Measurements from ENCODE around the gene PCP2. TPM values are rescaled to one million over a fixed set of nuclear protein-coding genes. Genes with fewer than 3 reads are reported as not detected.
A peak's percentile ranks its signal among the peaks of the same experiment; 100 is the strongest.

PCP2 gene
- not detected for polyA plus RNA-seq (2013, experiment 1 of 2; ENCODE audit: insufficient read length)
- not detected for polyA plus RNA-seq (2013, experiment 2 of 2; ENCODE audit: insufficient read length)

GRCh38 chr19:7633698-7634097, at the start of gene PCP2:
Gene PCP2 (minus strand): TSS chr19:7633719. CDS start chr19:7633457, 262 bp downstream.
- no peak for DNase-seq

- DNase-seq: no peak
These were observed 48.8 kb upstream of the PCP2 start for GRCh38 chr19:7682175-7682855.

DNA sequence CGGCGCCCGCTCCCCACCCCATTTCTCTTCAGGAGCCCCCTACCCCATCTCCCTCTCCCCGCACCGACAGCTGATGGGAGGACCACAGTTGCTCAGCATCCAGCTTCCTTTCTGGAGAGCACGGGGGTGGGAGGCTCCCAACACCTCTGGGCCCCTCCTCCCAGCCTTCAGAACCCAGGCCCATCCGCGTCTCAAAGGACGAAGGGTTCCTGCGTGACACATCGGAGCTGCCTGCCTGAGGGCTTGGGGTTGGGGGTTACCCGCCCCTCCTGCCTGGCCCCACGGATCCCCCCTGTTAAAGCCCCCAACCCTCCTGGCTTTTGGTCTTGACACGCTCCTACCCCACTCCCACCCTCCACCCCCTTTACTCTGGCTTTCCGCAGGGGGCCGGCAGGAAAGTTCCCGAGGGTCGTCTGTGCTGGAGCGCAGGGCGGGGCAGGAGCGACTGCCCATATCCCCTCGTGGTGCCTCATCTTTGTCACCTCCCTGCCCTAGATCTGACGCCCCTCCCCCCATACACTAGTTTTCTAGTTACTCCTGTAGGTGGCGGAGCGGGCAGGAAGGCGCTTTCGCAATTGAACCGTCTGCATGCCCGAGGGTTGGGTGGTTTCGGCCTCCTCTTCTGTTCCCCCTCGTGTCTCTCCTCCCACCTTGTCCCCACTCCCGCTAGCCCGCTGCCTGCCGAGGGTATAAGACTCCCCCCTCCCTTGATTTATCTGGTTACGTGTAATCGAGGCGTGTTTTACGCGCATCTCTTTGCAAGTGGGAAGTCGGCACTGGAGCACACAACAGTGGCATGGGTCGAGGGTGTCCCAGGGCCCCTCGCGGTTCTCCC, 48.0 kb upstream of the PCP2 start:
- DNase-seq: peak; percentile 83

DNA sequence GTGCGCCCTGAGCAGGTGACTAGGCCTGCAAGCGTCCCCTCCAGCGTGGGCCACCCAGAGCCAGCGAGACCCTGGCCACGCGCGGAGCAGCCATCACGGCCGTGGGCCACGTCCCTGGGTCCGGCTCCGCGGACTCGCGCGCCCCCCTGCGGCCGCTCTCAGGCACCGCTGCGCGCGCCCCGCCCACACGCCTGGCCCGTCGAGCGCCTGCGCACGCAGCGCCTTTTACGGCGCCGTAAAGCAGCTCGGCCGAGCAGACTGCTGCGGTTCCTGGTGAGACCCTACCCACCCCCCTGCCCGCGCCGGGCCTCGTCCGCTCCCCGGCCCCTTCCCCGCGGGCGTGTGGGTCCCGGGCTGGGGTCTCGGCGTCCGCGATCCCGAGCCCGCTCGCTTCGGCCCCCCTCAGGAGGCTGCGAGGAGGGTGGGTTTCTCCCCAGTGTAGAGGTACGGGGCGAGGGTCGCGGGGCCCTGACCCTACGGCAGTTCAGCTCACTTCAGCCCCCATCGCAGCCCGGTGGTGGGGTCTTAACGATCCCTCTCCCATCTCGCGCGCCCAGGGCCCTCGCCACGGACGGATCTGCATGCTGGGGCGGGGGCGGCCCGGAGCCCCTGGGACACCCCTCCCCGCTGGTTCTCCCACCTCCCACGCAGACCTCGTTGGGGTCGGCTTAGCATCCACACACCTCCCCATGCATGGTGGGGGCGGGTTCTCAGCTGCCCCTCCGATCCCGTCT, 47.3 kb upstream of the PCP2 start, which contains the start of gene TRAPPC5:
Gene TRAPPC5, plus strand, starts transcription at position 228 of the 734 bp plus-strand sequence. CDS start 1,421 bp downstream, outside the sequence.
- DNase-seq: peak; percentile 83

DNA sequence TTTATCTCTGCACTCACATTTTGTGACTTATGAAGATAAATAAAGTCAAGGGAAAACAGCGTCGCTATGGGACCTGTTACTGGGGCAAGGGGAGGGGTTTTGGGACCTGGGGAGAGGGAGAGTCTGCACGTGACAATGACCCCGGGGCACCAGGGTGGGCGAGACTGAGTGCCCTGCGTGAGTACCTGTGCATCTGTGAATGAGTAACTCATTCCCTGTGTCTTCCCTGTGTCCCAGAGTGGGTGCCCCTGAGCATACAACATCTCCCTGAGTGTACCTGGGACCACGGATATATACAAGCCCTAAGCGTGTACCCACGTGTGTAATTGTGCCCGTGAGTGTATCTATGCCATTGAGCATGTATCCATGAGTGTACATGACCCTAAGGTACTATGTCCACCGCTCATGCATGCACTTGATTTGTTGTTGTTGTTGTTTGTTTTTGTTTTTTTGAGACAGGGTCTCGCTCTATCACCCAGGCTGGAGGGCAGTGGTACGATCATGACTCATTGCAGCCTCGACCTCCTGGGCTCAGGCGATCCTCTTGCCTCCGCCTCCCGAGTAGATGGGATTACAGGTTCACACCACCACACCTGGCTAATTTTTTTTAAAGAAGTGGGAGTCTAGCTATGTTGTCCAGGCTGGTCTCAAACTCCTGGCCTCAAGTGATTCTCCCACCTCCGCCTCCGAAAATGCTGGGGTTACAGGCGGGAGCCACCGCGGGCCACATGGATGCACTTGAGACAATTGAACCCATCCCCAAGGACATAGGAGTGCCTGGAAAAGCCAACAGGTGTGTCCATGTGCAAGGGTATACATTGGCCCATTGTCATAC, 46.5 kb upstream of the PCP2 start:
- no peak for DNase-seq

GRCh38 chr19:7678971-7679751, 45.6 kb upstream of the PCP2 start:
- DNase-seq: no peak

GRCh38 chr19:7677669-7678311, 44.3 kb upstream of the PCP2 start:
- DNase-seq: no peak

GRCh38 chr19:7676854-7677253, 43.3 kb upstream of the PCP2 start, which contains the start of gene MCEMP1:
Gene MCEMP1 (plus strand): TSS chr19:7677090. CDS start chr19:7677121, 31 bp downstream.
- DNase-seq: no peak

DNA sequence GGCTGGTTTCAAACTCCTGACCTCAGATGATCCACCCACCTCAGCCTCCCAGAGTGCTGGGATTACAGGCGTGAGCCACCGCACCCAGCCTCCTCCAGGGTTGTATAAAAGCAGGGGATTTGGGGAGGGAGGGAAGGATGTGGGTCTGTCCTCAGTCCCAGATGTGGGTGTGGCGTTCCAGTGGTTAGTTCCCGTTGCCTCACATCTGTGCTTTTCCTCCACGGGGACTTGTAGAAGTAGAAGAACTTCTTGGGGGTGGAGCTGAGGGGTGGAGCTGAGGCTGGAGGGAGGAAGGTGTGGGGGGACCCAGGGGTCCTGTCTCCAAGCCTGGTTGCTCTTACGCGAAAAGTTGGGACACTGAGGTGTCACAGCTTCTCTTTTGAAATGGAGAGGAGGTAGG, 42.9 kb upstream of the PCP2 start:
- DNase-seq: no peak

DNA sequence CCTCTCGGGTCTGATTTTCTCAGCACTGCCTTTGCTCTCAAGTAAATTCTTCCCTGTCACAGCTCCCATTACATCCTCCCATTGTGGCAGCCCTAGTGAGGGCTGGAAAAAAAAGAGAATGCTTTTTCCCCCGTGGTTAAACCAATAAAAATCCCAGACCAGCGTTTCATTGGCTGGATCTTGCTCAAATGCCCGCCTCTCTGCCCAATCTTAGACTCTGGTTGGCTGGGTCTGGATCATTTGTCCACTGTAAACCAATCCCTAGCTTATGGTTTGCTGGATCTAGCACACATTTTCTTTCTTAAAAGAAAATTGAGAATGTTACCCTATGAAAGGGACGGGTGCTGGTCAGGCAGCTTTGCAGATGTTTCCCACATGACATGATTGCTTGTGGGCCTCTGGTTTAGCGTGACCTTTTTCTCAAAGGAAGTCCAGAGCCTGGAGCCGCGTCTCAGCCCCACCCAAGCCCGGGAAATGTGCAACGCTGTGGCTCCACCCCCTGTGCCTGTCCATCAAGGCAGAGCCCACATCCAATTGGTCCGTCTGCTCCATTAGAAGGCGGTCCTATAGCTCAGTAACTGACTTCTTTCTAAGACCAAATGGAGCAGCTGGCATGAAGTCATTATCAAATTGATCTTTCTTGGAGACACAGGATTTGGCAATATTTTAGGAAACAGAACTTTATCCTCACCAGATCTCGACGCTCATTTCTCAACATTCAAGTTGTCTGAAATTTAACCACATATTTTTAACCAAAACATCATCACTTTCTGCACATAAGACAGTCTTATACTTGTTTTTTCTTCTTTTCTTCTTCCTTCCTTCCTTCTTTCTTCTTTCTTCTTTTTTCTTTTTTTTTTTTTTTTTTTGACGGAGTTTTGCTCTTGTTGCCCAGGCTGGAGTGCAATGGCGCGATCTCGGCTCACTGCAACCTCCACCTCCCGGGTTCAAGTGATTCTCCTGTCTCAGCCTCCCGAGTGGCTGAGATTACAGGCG, 40.8 kb upstream of the PCP2 start:
- DNase-seq: peak; percentile 33

DNA sequence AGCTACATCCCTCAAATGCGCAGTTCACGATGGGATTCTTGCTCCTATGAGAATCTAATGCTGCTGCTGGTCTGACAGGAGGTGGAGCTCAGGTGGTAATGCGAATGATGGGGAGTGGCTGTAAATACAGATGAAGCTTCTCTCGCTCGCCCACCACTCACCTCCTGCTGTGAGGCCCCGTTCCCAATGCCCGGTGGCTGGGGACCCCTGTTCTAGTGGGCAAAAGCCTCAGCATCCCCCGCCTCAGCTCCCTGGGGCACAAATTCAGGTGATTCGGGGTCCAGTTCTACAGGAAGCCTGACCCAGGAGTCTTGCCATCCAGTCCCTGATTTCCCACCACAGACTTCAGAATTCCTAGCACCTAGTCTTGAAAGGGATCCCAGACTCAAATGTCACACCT, 39.0 kb upstream of the PCP2 start:
- DNase-seq: no peak

- no peak for DNase-seq
These were observed 37.3 kb upstream of the PCP2 start for GRCh38 chr19:7670790-7671189.

GRCh38 chr19:7670150-7670783, 36.7 kb upstream of the PCP2 start:
- no peak for DNase-seq

DNA sequence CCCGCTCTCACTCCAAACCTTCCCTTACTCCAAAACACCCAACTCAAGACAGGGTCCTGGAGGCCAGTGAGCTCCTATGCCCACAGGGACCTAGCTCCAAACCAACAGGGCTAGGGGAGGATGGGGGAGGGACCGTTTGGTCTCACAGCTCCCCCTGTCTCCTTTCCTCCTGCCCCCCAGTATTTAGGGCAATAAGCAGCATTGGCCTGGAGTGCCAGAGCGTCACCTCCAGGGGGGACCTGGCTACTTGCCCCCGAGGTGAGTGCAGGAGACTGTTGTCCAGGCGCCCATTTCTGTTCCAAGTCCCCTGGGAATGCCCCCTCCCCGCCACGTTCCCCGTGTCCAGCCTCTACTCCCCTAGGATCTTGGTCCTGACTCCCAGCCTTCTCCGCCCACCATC, 36.1 kb upstream of the PCP2 start:
- DNase-seq: no peak

GRCh38 chr19:7668842-7669241, 35.3 kb upstream of the PCP2 start, which contains the start of gene RETN:
Gene RETN (plus strand): TSS chr19:7669049. CDS start chr19:7669327, 278 bp downstream.
- DNase-seq: no peak

DNA sequence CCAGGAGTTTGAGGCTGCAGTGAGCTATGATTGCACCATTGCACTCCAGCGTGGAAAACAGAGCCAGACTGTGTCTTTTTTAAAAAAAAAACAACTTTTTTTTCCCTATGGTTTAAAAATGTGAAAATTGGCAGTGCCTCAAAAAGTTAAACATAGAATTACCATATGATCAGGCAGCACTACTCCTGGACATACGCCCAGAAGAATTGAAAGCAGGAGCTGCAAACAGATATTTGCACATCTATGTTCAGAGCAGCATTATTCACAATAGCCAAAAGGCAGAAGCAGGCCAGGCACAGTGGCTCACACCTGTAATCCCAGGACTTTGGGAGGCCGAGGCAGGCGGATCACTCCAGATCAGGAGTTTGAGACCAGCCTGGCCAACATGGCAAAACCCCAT, 31.6 kb upstream of the PCP2 start:
- DNase-seq: peak; percentile 61

DNA sequence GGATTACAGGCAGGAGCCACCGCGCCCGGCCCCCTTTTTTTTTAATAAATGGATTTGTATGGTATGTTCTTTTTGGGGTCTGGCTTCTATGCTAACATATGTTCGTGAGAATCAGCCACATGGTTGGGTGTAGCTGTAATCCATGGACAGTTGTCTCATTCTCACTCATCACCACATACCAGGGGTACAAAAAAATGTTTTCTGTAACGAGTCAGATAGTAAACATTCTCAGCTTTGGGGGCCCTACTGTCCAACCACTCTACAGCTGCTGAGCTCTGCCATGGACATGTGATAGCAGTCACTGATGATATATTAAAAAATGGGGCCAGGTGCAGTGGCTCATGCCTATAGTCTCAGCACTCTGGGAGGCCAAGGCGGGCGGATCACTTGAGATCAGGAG, 30.2 kb upstream of the PCP2 start:
- no peak for DNase-seq

- DNase-seq: no peak
These were observed 29.1 kb upstream of the PCP2 start for GRCh38 chr19:7662657-7663056.

Data from fibroblast of skin of scalp (primary cell).